Ovary (tissue), 3 donors: ENCODE measurements around the gene IGF1R.

Experiments
- CTCF ChIP-seq, 3 donors: fragments of 450-650 bp in 2 of 3; fragments of 200-600 bp in 1 of 3; IDR thresholded peaks; one replicate each; pipeline versions ENCODE4 v1.5.1 to v1.8.0; 2016 to 2022; ENCODE audit warnings: antibody characterized with exemption in 3 of 3, mild to moderate bottlenecking in 1 of 3
- EP300 ChIP-seq: sonication (generic); formaldehyde crosslinking; IDR thresholded peaks from one replicate; pipeline ENCODE4 v1.6.1; 2017; ENCODE audit warnings: antibody characterized with exemption
- POLR2A ChIP-seq: fragments of 450-650 bp; IDR thresholded peaks from one replicate; pipeline ENCODE4 v1.6.1; 2017; ENCODE audit warnings: antibody characterized with exemption, mild to moderate bottlenecking, moderate library complexity
- donor health status: DM: no; HTN: no; CAD: no.

- no peak for TF ChIP-seq CTCF (IDR thresholded peaks at IDR 0.05)
- TF ChIP-seq POLR2A: no peak
- TF ChIP-seq EP300: no peak
These were observed 54.9 kb downstream of the IGF1R start for GRCh38 chr15:98703126-98703685.
